Fibroblast of skin of left quadriceps (primary cell): Measurements from ENCODE around the gene PTBP3.
"Not testable (repeated sequence)": the region's sequence is repeated elsewhere in the genome, so short reads cannot be mapped to it uniquely, and the experiment has no call there.

Source experiments
- DNase-seq, 2 experiments: peaks; one replicate each; pipeline ENCODE4 v3.0.0-alpha.2; 2013; ENCODE audit warnings: low read depth in 2 of 2

Gene PTBP3

DNA sequence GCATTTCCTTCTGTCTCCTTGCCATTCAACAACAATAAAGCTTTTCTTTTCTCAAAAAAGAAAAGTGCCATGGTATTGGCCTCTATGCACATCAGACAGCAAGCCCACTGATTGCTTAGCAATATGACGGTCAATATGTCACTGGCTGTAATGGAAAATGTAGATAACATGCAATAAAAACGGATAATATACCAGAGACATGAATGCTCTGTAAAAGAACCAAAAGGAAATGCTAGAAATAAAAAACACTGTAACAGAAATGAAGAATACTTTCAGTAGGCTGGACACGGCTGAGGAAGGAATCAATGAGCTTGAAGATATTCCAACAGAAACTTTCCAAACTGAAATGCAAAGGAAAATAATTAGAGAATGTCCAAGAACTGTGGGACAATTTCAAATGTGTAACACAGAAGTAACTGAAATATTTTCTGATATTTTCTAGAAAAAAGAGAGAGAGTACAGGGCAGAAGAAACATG lies 10.0 kb downstream of the PTBP3 start:
- no peak for DNase-seq

- no peak for DNase-seq
These were observed 10.6 kb downstream of the PTBP3 start for GRCh38 chr9:112322701-112323377.

DNA sequence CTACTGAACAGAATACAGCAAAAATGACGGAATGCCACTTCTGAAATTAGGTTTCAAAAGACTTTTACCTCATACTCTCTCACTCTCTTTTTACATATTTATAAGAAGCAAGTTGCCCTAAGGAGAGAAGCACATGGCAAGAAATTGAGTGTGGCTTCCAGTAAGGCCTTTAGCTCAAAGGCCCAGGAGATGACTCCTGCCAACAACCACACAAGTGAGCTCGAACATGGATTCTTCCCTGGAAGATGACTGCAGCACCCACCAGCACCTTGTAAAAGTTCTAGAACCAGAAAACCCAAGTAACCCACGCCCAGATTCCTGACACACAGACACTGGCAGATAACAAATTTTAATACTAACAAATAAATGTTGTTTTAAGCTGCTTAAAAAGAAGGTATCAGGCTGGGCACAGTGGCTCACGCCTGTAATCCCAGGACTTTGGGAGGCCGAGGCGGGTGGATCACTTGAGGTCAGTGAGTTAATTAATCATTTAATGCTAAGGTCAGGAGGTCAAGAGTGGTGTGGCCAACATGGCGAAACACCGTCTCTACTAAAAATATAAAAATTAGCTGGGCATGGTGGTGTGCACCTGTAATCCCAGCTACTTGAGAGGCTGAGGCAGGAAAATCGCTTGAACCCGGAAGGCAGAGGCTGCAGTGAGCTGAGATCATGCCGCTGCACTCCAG lies 17.0 kb downstream of the PTBP3 start:
- no peak for DNase-seq

- DNase-seq, result no peak
These were observed 17.8 kb downstream of the PTBP3 start for GRCh38 chr9:112315331-112316257.

- no peak for DNase-seq
These were observed 21.3 kb downstream of the PTBP3 start for GRCh38 chr9:112312139-112312538.

DNA sequence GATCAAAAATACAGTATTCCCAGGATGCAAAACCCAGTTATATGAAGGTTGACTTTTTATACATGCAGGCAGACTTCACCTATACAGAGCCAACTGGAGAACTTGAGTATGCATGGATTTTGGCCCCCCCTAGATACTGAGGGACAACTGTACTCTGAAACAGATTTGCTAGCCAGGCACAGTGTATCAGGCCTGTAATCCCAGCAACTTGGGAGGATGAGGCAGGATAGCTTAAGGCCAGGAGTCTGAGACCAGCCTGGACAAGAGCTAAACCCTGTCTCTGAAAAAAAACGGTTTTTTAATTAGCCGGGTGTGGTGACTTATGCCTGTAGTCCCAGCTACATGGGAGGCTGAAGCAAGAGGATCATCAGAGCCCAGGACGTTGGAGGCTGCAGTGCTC lies 21.9 kb downstream of the PTBP3 start:
- DNase-seq, result no peak

DNA sequence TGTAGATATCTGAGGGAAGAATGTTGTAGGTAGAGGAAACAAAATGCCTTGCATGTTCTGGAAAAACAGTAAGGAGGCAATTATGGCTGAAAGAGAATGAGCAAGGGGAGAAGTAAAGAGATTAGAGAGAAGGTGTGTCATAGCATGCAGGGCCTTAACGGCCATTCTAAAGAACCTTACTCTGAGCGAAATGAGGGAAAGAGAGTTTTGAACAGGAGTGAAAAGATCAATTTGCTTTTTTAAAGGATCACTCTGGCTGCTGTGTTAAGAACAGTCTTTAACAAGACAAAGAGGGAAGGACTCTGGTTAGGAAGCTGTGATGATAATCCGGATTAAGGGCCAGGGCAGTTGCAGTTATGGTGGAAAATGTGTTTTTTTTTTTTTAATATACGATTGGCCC lies 22.6 kb downstream of the PTBP3 start:
- no peak for DNase-seq

DNA sequence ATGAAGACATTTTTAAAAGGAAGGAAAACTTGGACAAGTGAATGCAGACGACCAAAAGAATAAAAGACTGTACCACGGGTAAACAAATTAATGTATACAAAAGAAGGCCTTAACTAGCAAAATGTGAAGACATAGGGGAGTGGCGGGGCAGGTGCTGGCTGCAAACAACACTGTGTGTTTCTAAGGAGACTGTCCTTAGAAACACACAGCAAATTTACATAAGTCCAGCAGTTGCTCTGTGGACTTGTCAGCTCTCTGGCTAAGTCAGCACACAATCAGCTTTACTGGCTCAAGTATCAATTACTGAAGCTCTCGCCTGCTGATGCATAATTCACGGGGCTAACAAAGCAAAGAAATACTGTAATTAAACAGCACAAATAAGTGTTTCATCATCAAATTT lies 24.8 kb downstream of the PTBP3 start:
- DNase-seq, result no peak

GRCh38 chr9:112301420-112301819 lies 32.0 kb downstream of the PTBP3 start:
- DNase-seq, result no peak

DNA sequence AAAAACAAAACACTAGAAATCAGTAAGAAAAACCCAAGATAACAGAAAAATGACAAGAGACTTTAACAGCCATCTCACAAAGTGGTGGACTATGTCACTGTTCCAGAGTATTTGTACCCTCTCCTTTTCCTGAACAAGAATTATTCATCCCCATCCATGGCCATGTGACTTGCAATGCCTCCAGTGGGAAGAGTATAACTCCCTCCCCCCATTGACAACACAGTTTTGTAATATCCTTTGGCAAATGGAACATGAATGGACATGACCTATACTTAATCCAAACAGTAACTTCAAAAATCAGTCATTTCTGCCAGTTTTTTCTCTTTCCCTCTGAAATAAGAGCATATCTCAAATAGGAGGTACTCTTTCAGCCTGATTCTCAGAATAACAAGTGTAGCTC lies 33.9 kb downstream of the PTBP3 start:
- DNase-seq, result no peak

DNA sequence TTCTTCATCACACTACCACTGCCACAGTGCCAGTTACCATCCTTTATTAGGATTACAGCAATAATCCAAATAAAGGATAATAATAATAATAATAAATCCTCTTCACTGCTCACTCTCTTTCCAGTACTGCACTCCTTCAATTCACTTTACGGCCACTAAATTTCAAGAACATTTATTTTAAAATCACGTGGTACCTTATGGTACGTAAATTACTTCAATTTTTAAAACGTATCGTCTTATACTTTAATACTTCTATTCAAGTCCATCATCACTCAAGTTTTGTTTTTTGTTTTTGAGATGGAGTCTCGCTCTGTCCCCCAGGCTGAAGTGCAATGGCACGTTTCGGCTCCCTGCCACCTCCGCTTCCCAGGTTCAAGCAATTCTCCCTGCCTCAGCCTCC lies 36.5 kb downstream of the PTBP3 start:
- DNase-seq, result no peak

GRCh38 chr9:112295174-112295573 lies 38.2 kb downstream of the PTBP3 start:
- no peak for DNase-seq

GRCh38 chr9:112288029-112288428 lies 45.4 kb downstream of the PTBP3 start:
- no peak for DNase-seq

GRCh38 chr9:112286926-112287325 lies 46.5 kb downstream of the PTBP3 start:
- no peak for DNase-seq

DNA sequence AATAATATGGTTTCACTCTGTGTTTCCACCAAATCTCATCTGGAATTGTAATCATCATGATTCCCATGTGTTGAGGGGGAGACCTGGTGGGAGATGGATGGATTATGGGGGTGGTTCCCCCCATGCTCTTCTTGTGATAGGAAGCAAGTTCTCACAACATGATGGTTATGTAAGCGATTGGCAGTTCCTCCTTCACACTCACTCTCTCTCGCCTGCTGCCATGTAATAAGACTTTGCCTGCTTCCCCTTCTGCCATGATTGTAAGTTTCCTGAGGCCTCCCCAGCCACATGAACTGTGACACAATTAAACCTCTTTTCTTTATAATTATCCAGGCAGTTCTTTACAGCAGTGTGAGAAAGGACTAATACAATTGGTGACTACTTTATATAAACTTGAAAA lies 48.4 kb downstream of the PTBP3 start:
- no peak for DNase-seq

GRCh38 chr9:112283582-112284253 lies 49.7 kb downstream of the PTBP3 start:
- no peak for DNase-seq

DNA sequence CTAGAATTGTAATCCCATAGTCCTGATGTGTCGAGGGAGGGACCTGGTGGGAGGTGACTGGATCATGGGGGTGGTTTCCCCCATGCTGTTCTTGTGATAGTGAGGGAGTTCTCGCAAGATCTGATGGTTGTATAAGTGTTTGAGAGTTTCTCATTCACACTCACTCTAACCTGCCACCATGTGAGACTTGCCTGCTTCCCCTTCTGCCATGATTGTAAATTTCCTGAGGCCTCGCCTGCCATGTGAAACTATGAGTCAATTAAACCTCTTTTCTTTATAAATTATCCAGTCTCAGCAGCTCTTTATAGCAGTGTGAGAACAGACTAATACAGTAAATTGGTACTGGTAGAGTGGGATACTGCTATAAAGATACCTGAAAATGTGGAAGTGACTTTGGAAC lies 50.6 kb downstream of the PTBP3 start:
- not testable (repeated sequence) for DNase-seq

- DNase-seq, result no peak
These were observed 52.5 kb downstream of the PTBP3 start for GRCh38 chr9:112280904-112281303.

GRCh38 chr9:112279501-112279900 lies 53.9 kb downstream of the PTBP3 start:
- DNase-seq, result no peak

DNA sequence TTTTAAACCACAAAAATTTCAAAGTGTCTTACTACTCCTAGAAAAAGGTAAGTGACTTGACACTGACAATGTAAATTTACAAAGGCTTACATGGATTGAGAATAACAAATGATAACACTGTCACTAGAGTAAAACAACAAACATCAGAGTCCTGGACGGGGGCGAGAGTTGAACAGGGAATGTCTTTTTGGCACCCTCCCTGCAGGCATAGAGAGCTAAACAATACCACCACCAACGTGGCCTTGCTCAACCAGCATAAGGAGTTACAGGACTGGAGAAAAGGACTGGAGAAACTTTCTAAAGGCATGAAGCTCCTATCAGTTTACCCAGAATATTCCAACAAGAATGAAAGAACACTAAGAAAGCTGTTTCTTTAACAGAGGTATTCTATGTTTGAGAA lies 55.3 kb downstream of the PTBP3 start:
- DNase-seq, result no peak

DNA sequence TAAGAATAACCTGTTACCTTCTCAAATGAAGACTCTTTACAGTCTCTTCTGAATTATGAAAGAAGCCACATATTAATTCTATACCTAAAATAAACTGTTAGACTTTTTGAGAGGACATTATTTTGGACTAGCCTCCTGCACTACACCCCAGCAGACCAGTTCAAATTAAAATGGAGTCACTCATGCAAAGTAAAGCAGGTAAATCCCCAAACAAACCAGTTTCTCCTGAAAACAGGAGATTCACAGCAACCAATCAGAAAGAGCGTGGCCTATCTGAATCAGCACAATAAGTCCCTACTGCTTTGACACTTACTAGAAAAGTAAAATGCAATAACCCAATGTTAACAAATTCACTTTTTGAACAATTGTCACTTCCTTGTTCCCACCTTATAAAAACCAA lies 58.8 kb downstream of the PTBP3 start:
- no peak for DNase-seq

DNA sequence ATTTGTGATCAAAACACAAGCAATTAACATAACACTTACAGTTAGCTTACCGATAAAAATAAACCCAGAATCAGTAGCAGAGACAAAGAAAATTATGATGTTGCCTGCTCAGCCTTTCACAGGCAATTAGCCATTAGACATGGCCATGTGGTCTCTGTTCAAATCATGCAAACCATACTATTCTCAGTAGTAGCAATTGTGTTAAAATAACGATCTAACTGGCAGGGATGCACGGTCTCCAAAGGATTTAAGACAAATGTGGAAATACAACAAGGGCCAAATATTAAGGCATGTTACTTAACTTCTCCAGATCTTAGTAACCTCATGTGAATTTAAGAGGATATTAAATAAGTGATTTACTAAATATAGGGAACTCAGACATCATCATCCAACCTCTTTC lies 59.5 kb downstream of the PTBP3 start:
- no peak for DNase-seq
